ENCODE results near the gene KIF24.
"Not testable (repeated sequence)": the region's sequence is repeated elsewhere in the genome, so short reads cannot be mapped to it uniquely, and the experiment has no call there.

The KIF24 gene

DNA sequence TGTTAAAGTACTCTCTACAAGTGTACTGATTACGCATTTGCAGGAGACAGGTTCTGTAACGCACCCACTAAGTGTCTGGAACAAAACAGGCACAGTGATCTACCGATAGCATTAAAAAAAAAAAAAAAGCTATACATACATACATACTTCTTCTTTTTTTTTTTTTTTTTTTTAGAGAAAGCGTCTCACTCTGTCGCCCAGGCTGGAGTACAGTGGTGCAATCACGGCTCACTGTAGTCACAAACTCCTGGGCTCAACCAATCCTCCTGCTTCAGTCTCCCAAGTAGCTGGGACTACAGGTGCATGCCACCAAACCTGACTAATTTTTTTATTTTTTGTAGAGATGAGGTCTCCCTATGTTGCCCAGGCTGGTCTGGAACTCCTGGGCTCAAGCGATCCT lies 7.6 kb downstream of the KIF24 start:
- no peak for DNase-seq

GRCh38 chr9:34318163-34318790 lies 10.8 kb downstream of the KIF24 start:
- DNase-seq = no peak

DNA sequence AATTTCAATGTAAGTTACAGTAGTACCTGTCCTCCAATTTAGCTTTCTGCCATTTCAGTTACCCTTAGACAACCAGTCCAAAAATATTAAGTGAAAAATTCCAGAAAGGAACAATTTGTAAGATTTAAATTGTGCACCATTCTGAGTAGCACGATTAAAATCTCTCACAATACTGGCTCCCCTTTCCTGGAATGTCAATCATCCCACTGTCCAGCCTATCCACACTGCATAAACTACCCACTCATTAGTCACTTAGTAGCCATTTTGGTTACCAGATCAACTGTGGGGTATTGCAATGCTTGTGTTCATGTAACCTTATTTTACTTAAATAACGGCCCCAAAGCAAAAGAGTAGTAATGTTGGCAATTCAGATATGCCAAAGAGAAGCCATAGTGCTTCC lies 11.6 kb downstream of the KIF24 start:
- DNase-seq = no peak

DNA sequence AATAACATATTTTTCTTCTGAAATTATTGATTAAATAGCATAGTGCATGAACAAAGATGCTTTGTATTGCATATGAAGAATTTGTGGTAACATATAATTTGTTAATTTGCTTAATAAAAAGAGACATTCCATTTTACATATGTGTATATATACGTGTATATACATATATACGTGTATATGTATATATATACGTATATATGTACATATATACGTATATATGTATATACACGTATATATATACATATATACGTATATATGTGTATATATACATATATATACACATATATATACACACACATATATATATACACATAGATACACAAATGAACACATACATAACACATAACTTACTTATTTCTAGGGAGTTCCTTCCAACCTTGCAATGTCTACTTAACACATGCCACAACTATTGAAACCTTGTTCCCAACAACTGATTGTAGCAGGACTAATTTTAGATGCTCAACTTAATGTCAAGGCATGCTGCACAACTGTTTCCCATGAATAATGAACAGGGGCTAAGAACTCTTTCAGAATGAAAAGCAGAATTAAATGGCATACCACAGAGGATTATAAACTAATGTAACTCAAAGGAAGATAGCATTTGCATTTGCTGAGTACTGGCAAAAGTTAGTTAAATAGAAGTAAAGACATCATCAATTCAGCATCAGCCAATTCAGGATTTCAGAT lies 17.4 kb downstream of the KIF24 start:
- DNase-seq = no peak

DNA sequence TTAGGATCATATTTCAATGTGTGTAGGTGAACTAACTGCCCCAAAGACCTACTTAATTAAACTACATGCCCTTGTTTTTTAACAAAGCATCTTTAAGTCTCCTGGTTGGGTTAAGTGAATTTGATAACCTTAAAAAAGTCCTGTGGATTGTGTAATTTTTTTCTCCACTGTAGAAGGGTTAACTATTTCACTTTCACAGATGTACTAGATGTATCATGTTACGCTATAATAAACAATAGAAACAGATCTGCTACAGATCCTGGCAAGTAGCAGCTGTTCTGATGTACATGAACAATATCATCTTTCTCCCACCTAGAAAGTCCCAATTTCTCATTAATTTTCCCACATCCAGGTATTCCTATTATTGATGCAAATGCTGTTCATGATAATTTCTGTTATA lies 18.9 kb downstream of the KIF24 start:
- DNase-seq = no peak

GRCh38 chr9:34308316-34308715 lies 20.8 kb downstream of the KIF24 start:
- DNase-seq = not testable (repeated sequence)

- not testable (repeated sequence) for DNase-seq
Measured at GRCh38 chr9:34301064-34301463, 28.0 kb downstream of the KIF24 start.

GRCh38 chr9:34292552-34292951 lies 36.5 kb downstream of the KIF24 start:
- DNase-seq = no peak

- no peak for DNase-seq
Measured at GRCh38 chr9:34291423-34291822, 37.6 kb downstream of the KIF24 start.

DNA sequence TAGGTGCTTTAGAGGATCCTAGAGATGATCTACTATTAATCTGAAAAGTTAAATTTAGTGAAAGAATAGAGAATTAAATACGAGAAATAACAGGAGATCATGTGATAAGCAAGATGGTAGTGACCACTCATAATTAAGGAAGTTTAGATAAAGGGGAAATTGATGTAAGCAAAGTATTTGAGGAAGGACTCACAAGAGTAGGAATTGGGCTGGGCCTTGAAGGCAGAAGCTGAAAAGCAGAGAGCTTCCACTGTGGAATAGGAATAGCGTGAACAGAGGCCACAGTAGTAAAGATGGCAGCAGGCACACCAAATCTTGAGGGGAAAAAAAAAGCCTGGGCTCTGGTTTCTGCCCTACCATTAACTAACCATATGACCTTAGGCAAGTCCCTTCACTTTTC lies 38.0 kb downstream of the KIF24 start:
- no peak for DNase-seq

- no peak for DNase-seq
Measured at GRCh38 chr9:34289159-34289558, 39.9 kb downstream of the KIF24 start.

- no peak for DNase-seq
Measured at GRCh38 chr9:34282096-34282495, 47.0 kb downstream of the KIF24 start.

DNA sequence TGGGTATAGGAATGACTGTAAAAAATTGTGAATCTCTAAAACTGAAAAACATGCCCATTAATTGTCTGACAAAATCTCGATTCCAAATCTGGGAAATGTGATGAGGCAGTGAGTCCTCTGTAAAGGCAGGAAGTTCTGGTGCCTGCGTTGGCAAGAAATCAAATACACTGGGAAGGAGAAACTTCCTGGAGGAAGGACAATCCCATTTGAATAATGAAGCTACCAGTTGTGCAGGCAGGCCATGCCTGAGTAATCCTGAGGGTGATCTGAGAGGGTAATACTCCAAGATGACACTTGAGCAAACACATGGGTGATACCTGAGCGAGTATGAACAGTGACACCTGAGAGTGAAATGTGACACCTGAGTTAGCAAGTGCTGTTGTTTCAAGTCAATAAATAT lies 49.7 kb downstream of the KIF24 start:
- no peak for DNase-seq

All from activated CD8-positive, alpha-beta memory T cell treated with anti-CD3 and anti-CD28 coated beads for 24 hours (primary cell).